Cerebellar cortex (tissue), 1 donor: Measurements from ENCODE around the gene TBCA.
"Not testable (repeated sequence)": the region's sequence is repeated elsewhere in the genome, so short reads cannot be mapped to it uniquely, and the experiment has no call there.

ENCODE experiments used
- DNase-seq: peaks from one replicate; pipeline ENCODE4 v3.0.0-alpha.2; 2015; ENCODE audit warnings: low spot score

The TBCA gene

DNA sequence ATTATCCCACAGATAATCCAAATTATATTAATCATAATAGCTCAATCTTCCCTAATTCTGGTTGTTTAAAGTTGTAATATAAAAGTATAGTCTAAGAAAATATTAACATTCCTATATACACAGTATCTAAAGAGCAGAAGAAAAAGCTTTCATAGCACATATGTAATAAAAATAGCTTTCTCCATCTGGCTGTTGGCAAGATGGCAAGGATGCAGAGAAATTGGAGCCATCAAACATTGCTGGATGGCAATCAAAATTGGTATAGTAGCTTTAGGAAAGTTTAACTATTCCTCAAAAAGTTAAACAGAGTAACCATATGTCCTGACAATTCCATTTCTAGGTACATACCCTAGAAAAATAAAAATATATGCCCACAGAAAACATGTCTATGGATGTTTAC lies 66.8 kb downstream of the TBCA start:
- no peak for DNase-seq

DNA sequence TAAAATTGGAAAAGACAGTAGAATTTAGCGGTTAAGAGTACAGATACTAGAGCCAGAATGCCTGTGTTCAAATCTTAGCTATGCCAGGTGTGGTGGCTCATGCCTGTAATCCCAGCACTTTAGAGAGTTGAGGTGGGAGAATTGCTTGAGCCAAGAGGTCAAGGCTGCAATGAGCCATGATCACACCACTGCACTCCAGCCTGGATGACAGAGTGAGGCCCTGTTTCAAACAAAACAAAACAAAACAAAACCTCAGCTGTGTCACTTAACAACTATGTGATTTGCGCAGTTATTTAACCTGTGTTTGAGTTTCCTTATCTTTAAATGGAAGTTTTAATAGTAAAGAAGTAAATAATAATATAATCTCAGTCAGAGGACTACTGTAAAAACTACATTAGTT lies 68.3 kb downstream of the TBCA start:
- no peak for DNase-seq

DNA sequence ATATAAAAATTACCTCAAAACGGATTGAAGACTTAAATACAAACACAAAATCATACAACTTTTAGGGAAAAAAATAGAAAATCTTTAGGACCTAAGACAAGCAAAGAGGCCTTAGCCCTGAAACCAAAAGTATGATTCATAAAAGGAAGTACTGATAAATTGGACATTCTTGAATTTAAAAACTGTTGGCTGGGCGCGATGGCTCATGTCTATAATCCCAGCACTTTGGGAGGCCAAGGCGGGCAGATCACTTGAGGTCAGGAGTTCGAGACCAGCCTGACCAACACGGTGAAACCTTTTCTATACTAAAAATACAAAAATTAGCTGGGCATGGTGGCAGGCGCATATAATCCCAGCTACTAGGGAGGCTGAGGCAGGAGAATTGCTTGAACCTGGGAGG lies 76.6 kb downstream of the TBCA start:
- DNase-seq: not testable (repeated sequence)

DNA sequence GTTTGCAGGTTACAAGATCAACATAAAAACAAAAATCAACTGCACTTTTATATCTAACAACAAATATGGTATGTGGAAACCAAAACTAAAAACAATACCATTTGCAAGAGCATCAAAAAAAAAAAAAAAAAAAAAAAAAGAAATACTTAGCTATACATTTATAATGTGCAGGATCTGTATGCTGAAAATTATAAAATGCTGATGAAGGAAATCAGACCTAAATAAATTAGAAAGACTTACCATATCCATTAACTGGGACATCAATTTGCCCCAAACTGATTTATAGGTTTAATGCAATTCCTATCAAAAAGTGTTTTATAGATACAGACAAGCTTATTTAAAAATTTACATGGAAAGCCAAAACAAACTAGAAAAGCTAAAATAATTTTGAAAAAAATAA lies 77.2 kb downstream of the TBCA start:
- no peak for DNase-seq

DNA sequence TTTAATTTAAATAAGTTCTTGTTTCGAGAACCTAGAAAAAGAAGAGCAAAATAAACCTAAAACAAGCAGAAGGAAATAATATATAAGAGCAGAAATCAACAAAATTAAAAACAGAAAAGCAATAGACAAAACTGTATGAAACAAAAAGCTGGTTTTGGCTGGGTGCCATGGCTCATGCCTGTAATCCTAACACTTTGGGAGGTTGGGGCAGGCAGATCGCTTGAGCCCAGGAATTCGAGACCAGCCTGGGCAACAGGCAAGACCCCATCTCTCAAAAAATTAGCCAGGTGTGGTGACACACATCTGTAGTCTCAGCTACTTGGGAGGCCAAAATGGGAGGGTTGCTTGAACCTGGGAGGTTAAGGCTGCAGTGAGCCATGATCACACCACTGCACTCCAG lies 78.4 kb downstream of the TBCA start:
- DNase-seq: no peak

DNA sequence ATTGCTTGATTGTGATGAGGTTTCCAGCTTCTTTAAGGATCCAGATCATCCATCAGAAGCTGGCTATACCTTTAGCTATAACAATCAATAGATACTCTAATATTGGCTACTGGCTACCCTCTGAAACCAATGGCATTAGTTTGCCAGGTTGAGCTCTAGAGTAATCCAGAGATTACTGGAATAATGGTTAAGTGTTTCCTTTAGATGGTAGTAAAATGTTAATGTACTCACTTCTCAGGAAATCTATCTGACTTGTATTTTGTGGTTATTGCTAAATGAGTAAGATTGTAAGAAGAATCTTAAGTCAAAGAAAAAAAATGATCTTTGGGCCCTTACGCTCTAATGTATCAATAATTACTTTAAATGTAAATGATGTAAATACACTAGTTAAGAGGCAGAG lies 80.0 kb downstream of the TBCA start:
- no peak for DNase-seq

DNA sequence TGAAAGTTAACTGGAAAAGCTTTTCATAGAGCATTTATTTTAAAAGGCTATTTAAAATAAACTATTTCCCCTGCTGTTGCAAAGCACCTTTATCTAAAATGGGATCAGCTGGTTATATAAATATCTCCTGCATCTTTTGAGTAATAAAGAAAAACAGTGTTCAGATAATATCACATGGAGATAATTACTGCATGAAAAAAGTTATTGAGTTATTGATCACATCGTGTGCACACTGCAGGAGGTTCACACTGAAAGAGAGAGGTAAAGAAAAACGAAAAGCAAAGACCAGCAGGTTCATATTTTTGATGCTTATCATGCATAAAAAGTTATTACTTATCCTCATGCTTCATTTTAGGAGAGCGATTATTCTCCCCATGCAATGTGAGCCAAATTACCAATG lies 82.2 kb downstream of the TBCA start:
- DNase-seq: no peak

DNA sequence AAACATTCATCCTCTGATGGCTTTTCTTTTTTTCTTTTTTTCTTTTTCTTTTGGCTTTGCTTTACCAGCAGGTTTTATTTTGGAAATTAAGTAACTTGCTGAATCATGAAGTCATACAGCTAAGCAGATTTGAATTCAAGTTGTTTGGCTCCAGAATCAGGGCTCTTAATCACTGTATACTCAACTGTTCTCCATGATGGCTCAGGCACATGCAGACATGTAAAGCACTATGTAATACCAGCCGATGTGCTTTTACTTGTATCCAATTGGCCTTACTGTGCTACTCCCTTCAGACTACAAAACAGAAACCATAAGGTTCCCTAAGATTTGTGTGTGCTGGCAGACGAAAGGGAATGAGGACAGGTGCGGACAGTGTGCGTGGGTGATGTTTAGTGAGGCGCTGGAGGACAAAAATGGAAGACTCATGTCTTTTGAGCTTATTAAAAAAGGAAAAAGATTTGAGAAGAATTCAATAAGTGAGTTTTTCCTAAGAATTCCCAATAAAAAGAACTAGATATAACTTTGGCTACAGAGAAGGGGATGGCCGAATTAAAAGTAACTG lies 92.9 kb downstream of the TBCA start:
- no peak for DNase-seq

DNA sequence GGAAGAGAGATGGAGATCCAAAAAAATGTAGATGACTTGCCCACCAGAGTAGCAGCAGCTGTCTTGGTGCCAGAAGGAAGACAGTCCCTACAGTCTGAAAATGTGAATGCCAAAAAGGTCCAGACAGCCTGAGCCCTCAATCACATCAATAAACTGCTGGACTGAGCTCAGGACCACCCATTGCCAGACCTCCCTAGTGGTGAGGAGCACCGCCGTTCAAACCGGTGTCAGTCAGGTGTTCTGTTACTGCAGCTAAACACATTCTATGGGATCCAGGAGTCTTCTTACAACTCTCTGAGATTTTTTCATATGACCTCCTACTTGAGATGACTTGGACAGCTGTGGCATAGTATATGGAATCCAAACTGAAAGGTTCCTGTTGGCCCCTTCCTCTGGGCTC lies 105.6 kb downstream of the TBCA start:
- DNase-seq: no peak

DNA sequence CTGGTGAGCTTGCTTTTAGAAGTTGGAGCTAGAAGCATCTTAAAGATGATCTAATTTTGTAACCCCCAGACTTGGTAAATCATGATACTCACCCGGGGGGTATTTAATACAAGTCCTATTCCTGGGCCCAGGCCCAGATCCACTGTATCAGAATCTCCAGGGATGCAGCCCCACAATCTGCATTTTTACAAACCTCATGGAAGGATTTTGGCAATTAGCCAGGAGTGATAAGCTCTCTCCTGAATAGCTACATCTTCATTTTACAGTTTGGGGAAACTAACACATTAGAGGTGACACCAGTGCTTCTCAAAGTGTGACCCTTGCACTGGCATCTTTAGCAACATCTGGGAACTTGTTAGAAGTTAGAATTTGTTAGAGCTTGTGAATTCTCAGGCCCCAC lies 106.5 kb downstream of the TBCA start:
- DNase-seq: no peak

DNA sequence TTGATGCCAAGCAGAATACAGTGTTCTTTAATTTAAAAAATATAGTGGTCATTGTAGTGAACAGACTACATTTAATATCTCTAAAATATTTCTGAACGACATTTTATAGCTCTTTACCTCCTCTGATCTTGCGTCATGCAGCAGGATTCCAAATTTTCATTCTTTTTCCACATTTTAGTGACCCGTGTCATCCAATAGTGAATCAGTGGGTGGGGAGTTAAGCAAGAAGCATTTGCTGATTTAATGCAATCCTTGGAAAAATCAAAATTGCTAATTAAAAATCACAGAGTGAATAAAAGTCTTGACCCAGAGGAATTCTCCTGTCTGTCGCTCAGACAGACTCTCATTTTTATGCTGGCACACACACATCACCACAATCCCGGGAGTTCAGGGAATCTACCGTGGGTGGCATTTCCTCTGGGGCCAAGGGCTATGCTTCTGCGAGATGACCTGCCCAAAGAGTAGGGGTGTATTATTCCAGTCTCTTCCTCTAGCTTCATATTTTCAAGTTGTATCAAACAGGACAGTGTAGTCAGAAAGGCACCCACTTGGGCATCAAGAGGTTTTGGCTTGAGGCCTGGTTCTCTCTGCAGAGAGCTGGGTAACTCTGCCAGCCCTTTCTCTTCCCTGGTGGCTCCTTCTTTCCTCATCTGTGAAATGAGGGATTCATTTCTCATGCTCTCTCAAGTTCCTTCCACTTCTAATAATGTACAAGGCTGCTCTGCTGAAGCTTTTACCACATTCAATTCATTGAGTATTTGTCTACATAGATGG lies 112.9 kb downstream of the TBCA start:
- DNase-seq: no peak

DNA sequence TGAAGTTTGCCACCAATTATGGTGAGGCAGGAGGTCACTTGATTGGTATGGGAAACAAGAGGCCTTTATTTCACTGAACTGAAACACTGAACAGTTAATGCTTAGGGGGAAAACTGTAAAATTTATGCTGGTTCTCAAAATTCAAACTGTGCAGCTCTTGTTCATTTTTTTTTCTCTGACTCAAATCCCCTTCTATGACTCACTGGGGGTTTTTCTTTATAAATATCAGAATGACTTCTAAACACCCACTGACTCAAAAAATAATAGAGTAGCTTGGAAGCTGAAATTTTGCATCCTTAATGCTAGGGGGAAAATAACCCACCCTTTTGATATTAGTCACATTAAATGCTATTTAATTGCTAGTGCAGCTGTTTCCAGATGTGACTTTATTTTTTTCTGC lies 113.5 kb downstream of the TBCA start:
- no peak for DNase-seq

DNA sequence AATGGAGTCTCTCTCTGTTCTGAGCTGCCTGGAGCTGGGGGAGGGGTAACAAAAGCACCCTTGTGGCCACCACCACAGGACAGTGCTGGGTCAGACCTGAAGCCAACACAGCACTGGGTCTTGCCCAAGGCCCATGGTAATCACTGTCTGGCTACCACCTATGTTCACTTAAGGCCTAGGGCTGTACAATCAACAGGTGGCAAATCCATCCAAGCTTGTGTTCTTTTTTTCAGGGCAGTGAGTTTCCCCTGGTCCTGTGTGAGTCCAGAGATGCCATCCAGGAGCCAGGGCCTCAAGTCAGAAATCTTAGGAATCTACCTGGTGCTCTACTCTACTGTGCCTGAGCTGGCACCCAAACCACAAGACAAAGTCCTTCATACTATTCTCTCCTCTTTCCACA lies 117.5 kb downstream of the TBCA start:
- DNase-seq: no peak

DNA sequence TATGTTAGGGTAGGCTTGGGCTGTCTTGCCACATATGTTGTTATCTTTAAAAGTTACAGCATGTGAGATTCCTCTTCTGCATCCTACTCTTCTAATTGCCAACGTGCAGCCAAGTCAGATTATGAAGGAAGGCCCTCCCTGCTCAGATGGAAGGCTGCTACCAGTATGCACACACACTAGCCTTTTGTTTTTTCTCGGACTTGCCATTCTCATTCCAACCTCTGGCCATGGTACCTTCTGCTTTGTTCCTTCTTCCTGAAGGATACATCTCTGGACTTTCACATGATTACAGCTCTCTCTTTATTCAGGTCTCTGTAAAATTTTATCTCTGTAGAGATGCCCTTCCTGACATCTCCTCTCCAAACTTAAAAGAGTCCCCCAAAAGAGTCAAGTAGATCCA lies 124.8 kb downstream of the TBCA start:
- no peak for DNase-seq

DNA sequence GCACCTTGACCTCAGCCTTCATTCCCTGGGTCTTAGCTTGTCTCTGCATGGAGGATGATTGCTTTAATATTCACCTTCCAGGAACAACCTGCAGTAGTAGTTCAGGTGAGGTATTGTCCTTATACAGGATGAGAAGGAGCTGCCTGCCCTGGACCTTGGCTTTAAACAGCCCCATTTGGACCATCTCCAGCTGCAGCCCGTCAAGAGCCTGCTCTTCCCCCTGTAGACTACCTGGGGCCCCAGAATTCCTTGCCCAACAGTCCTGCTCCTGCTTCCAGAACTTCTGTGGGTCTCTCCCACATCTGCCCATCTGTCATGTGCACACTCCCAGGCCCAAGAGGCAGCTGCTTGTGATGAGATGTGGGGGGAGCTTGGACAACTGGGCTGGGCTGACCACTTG lies 125.5 kb downstream of the TBCA start:
- DNase-seq: no peak

DNA sequence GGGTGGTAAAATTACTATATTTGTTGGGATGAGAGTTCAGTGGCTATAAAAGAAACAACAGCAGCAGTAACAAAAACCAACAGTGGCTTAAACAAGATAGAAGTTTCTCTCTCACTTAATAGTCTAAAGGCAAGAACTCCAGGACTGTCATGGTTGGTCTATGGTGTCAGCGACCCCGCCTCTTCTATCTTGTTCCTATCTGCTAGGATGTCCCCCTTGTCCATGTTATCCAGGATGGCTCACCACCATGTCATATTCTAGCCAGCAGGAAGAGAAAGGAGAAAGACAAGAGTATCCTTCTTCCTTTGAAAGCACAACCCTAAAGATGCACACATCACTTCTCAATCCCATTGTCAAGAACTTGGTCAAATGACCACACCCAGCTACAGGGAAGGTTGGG lies 126.4 kb downstream of the TBCA start:
- DNase-seq: no peak

DNA sequence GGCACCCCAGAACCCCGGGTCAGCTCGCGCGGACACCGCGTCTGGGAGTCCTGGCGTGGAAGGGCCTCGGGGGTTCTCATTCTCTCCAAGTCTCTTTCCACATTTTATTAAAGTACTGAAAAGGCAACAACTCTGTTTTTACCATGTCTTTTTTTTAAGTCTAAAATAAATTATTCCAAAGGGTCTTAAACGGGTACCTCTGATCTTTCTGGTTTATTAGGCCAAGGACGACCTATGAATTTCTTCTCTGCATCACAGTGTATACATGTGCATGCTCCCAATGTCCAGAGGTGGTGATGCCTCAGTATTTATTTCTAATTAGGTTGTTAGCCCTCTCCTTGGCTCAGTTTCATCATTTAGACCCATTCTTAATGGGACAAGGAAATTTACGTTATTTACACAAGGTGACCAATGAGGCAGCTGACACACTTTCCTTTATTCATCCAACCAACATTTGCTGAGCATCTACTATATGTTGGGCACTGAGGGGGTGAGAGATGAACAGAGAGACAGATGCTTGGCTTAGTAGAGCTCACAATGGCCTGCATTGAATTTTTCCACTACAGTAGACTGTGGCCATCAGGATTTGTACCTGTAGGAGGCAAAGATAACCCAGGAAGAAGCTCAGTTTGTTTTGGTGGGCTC lies 130.0 kb downstream of the TBCA start:
- DNase-seq: no peak

DNA sequence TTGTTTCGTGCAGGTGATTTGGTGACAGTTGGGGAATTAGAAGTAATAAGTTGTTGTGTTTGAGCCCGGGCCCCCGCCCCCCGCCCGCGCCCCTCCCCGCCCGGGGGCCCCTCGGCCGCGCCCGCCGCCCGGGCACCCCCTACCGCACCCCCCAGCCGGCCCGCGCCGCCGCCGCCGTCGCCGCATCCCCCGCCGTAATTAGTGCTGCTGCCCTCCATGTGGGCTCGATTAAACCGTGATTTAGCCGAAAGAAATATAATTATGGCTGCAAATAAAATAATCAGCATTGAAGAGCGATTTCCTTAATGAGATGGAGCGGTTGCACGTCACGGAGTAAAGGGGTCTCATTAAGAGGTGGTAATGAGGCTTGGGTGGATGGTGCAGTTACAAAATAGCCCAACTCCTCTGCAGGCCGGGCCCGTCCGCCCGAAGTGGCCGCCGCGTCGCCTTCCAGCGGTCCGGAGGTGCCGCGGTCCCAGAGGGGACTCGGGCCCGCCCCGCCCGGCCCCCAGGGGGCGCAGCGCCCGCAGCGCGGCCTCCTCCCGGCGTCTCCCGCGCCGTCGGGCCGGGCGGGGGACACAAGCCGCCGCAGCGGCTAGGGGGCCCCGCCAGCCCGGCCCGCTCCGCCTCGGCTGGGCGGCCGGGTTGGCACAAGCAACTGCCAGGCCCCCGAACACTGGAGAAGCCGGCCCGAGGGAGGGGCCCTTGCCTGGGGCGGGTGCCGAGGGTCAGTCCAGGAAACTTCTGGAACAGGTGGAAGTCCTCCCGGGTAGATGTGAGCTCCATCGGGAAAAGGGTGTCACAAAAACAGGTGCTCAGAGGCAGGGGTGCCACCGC lies 130.8 kb downstream of the TBCA start:
- no peak for DNase-seq

DNA sequence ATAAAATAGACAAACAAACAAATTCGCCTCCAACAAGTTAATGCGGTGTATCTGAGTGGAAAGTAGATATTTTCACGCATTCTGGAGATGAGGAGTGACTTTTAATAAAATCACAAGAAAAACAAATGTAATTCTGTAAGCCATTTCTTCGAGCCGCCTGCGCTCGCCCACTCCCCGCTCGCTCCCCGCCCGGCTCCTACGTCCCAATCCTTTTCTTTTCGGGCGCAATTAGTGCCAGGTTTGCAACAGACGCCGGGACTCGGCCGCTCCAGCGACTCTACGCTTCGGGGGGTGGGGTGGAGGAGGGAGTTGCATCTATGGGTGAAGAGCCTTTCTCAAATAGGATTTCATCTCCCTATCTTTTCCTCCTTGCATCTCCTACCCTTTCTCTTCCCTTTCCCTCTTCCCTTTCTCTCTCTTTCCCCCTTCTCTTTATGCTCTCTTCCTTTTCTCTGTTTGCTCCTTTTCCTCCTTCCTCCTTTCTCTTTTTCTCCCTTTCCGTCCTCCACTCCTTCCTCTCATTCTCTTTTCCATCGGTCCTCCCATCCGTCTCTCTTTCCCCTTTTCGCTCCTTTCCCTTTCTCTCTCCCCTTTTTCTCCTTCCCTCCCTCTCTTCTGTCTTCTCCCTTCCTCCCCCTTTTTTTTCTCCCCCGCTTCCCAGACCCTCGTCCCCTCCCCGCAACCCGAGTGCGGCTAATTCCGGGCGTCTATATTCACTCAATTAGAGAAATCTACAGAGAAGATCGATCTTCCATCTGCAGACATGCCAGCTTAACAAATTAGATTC lies 131.6 kb downstream of the TBCA start:
- DNase-seq: no peak

DNA sequence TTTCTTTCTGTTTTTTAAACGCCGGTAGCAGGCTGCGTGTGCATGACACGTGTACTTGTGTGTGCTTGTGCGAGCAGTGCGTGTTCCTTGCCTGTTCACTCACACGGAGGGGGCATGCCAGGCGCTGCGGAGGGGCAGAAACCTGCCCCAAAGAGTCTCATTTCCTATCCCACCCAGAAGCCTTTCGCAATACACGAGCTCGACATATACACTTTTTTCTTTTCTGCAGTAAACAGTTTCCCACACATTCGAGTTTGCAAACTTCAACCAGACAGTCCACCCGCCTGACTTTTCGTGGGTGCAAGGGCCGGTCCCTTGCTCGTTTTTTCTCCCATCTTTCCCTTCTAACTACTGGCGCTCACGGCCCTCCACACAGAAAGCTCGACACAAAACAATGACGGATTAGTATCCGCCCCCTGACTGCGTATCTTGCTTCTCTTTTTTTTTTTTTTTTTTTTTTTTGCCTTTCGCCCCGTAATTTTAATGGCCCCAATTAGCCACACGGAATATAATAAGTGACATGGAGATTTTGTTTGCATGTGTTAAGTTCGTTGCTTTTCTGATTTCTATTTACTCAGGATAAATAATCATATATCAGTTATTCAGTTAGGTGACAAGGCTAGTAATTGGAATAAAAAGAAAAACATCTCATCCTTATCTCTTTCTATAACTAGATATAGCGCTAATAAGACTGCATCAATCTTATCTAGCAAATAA lies 132.3 kb downstream of the TBCA start:
- DNase-seq: no peak
